ENCODE data around the gene BIRC7. TPM values are rescaled to one million over a fixed set of nuclear protein-coding genes. Genes with fewer than 3 reads are reported as not detected.

BIRC7 gene
- total RNA-seq, 1 experiment from 2014 or later, result 0.96 TPM

GRCh38 chr20:63279931-63280330, 44.2 kb downstream of the BIRC7 start:
- Histone ChIP-seq H3K9ac (ENCODE audit: low read length) (no peak overlapping the region), H3K4me2 (ENCODE audit: low read length) (no peak overlapping the region), H3K27ac (ENCODE audit: low read depth, low read length) (no peak overlapping the region), H3K9me2 (ENCODE audit: insufficient read depth) (no peaks in the 10 kb centered on the region), H3K4me3 (replicated peaks in 1 of 2; ENCODE audit: low read depth in 1 of 2, low read length in 2 of 2) (no peak overlapping the region), H3K27me3 (ENCODE audit: insufficient read depth, low read length) (no peaks in the 10 kb centered on the region), H3K79me2 (ENCODE audit: insufficient read depth, low read length) (peaks cover 28% of the 10 kb centered on the region), H3K9me3 (ENCODE audit: control insufficient read depth in 1 of 2, insufficient read depth in 1 of 2, low read depth in 1 of 2, low read length in 2 of 2) (no peaks in the 10 kb centered on the region), H3K36me3 (ENCODE audit: control insufficient read depth in 1 of 2, insufficient read depth in 2 of 2, low read length in 2 of 2) (peaks cover 30 to 38% of the 10 kb centered on the region in 2 experiments), H4K20me1 (ENCODE audit: insufficient read depth) (no peaks in the 10 kb centered on the region), H2AFZ (ENCODE audit: low read depth, low read length, poor library complexity, severe bottlenecking) (no peak overlapping the region), H3K4me1 (ENCODE audit: control insufficient read depth in 1 of 2, insufficient read depth in 2 of 2, low read length in 2 of 2) (peaks cover 0 to under 1% of the 10 kb centered on the region in 2 experiments; a peak in 1 of 4 replicates)
- intact Hi-C loops (cut with micrococcal nuclease), result no loop called here
- POLR2A ChIA-PET, result no interaction called here
- no peak for DNase-seq (ENCODE audit: low read depth, low spot score)
- ATAC-seq, result no peak
- CTCF ChIA-PET, result interaction anchor here (1.8 kb wide), 1 partner anchor 56 kb away, joined by 10 read pairs; no protein-coding TSS in a partner anchor
- no peak for TF ChIP-seq JUND (IDR thresholded peaks at IDR 0.05)
- no peak for TF ChIP-seq FOSL1 (IDR thresholded peaks at IDR 0.05; ENCODE audit: low read depth)
- no peak for TF ChIP-seq RAD21 (IDR thresholded peaks at IDR 0.05; ENCODE audit: low read depth)
- TF ChIP-seq ELF1 (IDR thresholded peaks at IDR 0.05; ENCODE audit: borderline replicate concordance, low read depth), result no peak
- TF ChIP-seq SIN3A (IDR thresholded peaks at IDR 0.05; ENCODE audit: low read depth), result no peak
- TF ChIP-seq REST (IDR thresholded peaks at IDR 0.05; ENCODE audit: low read depth), result no peak
- RAD21 ChIA-PET (ENCODE audit: low non-redundant PET in 1 of 2, low total read pairs in 2 of 2, uncharacterized antibody in 2 of 2, unreplicated experiment in 2 of 2), result no interaction called here
- no TSS peak for BruUV-seq (replicated peaks)

DNA sequence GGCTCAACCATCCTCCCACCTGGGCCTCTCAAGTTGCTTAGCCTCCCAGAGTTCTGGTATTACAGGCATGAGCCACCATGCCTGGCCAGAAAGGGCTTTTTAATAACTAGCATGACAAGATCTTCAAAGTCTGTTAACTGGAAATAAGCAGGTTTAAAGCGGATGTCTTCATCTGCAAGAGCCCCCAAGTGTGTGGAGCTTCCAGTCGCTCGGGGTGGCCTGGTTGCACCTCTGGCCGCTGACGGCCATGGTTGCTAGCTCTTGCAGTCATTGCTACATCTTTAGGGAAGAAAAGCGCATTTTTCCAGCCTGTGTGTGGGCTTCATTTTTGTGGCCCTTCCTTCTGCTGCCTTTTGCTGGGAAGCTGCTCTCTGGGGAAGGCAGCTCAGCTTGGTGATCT, 44.7 kb downstream of the BIRC7 start:
- Histone ChIP-seq H3K4me2 (ENCODE audit: low read length) (no peak overlapping the region), H3K79me2 (ENCODE audit: insufficient read depth, low read length) (peaks cover 24% of the 10 kb centered on the region), H3K9ac (ENCODE audit: low read length) (no peak overlapping the region), H3K4me3 (replicated peaks in 1 of 2; ENCODE audit: low read depth in 1 of 2, low read length in 2 of 2) (no peak overlapping the region), H3K9me3 (ENCODE audit: control insufficient read depth in 1 of 2, insufficient read depth in 1 of 2, low read depth in 1 of 2, low read length in 2 of 2) (no peaks in the 10 kb centered on the region), H3K36me3 (ENCODE audit: control insufficient read depth in 1 of 2, insufficient read depth in 2 of 2, low read length in 2 of 2) (peaks cover 30 to 38% of the 10 kb centered on the region in 2 experiments), H3K9me2 (ENCODE audit: insufficient read depth) (no peaks in the 10 kb centered on the region), H2AFZ (ENCODE audit: low read depth, low read length, poor library complexity, severe bottlenecking) (no peak overlapping the region), H4K20me1 (ENCODE audit: insufficient read depth) (no peaks in the 10 kb centered on the region), H3K27me3 (ENCODE audit: insufficient read depth, low read length) (no peaks in the 10 kb centered on the region), H3K27ac (ENCODE audit: low read depth, low read length) (no peak overlapping the region), H3K4me1 (ENCODE audit: control insufficient read depth in 1 of 2, insufficient read depth in 2 of 2, low read length in 2 of 2) (no peaks in the 10 kb centered on the region)
- POLR2A ChIA-PET, result no interaction called here
- CTCF ChIA-PET, result interaction anchor here (1.8 kb wide), 1 partner anchor 57 kb away, joined by 10 read pairs; no protein-coding TSS in a partner anchor
- RAD21 ChIA-PET (ENCODE audit: low non-redundant PET in 1 of 2, low total read pairs in 2 of 2, uncharacterized antibody in 2 of 2, unreplicated experiment in 2 of 2), result no interaction called here
- DNase-seq (ENCODE audit: low read depth, low spot score) (no peak), ATAC-seq (no peak)
- TF ChIP-seq ZFX (IDR thresholded peaks at IDR 0.05), result no peak
- BruUV-seq (replicated peaks), result no TSS peak
- intact Hi-C loops (cut with micrococcal nuclease), result no loop called here
